Measurements from ENCODE around the gene LINGO1.

DNA sequence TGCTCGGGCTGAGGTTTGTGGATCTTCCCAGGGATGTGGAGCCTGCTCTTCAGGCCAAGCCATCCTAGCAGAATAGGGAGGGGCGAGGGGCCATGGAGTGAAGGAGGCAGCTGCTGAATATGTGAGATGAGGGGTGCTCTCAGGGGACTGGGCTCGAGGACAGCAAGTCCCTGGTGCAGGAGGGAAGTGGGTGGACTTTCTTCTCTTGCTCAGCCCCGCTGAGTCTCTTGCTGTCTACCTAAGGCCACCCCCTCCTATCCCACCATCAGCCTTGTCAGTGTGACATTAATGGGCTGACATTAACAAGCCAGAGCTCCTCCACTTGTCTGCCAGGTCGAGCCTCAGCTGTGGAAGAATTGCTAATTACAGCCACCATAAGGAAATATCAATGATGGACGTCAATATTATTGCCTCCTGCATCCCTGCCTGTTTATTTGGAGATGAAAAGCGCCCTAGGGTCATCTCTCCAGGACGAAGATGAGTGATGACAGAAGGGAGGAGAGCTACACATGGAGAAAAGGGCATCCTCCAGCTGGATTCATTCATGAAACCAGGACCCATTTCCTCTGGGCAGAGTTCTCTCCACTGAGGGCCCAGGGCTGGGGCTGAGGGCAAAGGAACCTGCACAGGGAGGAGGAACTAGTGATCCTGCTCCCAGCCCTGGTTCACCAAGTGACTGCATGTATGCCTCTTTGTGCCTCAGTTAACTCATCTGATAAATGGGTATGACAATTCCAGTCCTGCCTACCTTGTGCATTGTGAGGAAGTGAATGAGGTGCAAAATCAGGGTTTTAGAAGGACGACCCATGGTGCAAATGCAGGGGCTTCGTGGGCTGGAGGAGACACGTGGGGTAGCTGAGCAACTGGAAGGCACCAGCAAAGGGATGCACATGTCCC, 34.9 kb upstream of the LINGO1 start:
- no peak for TF ChIP-seq CTCF (IDR thresholded peaks at IDR 0.05)
- no peak for TF ChIP-seq POLR2A (IDR thresholded peaks at IDR 0.05)
- no peak for TF ChIP-seq POLR2AphosphoS5 (IDR thresholded peaks at IDR 0.05)
- TF ChIP-seq EP300 (IDR thresholded peaks at IDR 0.05): no peak
